ENCODE data around the gene TNNT2.

The TNNT2 gene

DNA sequence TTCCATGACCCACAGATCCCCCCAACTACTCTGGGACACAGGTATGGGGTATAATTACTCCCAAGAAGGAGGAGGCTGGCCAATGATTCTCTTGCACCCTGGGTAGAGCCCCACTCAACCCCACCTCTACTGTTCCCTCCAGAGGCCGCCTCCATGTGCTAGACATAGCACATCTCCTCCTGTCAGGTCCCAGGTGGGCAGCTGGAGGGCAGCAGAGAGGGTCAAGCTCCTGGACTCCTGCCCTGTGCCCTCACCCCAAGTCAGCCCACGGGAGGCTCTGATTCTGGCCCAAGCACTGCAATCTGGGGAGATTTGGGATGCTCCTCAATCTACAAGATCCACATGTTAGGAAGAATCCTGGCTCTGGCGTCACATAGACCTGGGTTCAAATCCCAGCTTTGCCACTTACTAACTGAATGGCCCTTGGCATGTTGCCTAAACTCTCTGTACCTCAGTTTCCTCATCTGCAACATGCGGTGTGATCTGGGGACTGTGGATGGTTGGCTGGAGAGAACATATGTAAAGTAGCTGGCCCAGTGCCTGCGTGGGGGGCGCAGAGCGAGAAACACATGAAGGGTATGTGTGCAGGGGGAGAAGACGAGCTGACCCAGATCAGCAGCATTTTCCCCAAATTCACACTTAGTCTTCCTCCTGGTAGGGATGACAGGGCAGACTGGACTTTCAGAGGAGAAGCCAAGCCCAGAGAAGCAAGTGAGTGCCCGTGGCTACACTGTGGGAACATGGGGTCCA is 23.2 kb downstream of the TNNT2 start:
- no peaks in the 10 kb centered on the region for H3K36me3 ChIP-seq (ENCODE audit: control insufficient read depth, insufficient read depth, low read length)

DNA sequence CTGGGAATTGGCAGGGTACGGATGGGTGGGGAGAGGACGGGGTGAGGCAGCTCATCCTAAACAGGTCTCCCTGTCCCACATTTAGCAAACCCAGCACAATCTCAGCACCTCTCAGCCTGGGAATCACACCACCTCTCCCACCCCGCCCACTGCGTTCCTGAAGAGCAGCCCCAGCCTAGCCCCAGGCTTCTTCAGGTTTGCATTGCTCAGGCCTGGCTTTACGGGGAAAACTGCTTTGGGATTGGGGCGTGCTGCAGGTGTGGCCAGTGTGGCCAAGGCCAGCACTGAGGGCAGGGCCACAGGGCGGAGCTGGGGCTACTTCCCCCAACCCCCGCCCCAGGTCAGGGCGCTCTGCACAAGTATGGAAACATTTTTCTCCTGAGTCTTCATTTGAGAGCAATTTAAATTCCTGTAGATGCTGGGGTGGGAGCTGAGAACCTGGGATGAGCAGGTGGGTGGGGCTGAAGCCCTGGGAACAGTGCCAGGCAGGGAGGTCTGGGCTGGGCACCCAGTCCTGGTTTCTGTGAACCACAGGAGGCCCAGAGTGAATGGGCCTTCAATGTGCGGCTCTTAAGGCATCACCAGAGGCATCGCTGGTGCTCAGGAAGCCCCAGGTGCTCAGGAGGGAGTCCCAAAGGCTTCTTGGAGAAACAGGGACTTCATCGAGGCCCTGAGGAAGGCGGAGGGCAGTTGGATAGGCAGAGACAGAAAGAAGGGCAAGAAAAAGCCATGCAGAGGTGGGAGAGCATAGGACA is 24.1 kb downstream of the TNNT2 start:
- TF ChIP-seq, protein P1, sequence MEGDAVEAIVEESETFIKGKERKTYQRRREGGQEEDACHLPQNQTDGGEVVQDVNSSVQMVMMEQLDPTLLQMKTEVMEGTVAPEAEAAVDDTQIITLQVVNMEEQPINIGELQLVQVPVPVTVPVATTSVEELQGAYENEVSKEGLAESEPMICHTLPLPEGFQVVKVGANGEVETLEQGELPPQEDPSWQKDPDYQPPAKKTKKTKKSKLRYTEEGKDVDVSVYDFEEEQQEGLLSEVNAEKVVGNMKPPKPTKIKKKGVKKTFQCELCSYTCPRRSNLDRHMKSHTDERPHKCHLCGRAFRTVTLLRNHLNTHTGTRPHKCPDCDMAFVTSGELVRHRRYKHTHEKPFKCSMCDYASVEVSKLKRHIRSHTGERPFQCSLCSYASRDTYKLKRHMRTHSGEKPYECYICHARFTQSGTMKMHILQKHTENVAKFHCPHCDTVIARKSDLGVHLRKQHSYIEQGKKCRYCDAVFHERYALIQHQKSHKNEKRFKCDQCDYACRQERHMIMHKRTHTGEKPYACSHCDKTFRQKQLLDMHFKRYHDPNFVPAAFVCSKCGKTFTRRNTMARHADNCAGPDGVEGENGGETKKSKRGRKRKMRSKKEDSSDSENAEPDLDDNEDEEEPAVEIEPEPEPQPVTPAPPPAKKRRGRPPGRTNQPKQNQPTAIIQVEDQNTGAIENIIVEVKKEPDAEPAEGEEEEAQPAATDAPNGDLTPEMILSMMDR (IDR thresholded peaks at IDR 0.05): no peak

More for the DNA sequence above, 23.2 kb downstream of the TNNT2 start:
- H3K27ac ChIP-seq: no peak overlapping the region
- TF ChIP-seq, protein P1 (IDR thresholded peaks at IDR 0.05): no peak
- H3K27me3 ChIP-seq (ENCODE audit: control insufficient read depth, insufficient read depth, low read length): no peaks in the 10 kb centered on the region
- no peaks in the 10 kb centered on the region for H3K4me1 ChIP-seq
- no peak overlapping the region for H3K4me3 ChIP-seq (ENCODE audit: low read depth, low read length)
- H3K4me2 ChIP-seq (ENCODE audit: low read length): no peak overlapping the region
- H3K9me3 ChIP-seq (ENCODE audit: control insufficient read depth, low read length): no peaks in the 10 kb centered on the region
- no peak overlapping the region for H3K9ac ChIP-seq
- no peak overlapping the region for H2AFZ ChIP-seq
- no peaks in the 10 kb centered on the region for H3K79me2 ChIP-seq

DNA sequence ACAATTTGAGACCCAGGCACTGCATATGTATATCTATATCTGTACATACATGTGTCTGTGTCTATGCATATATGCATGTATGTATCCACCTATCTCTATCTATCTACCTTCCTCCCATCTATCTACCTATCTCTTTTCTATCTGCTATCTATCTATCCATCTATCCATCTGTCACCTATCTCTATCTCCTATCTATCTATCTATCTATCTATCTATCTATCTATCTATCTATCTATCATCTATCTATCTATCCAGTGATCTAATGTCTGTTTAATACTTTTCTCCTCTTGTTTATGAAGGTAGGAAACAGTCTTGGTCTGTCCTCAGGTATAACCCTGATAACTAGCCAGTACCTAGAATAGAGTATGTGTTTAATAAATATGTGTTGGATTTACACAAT is 25.9 kb downstream of the TNNT2 start:
- no peaks in the 10 kb centered on the region for H3K4me1 ChIP-seq
- no peak overlapping the region for H3K9ac ChIP-seq
- H3K79me2 ChIP-seq: no peaks in the 10 kb centered on the region
- H2AFZ ChIP-seq: no peak overlapping the region
- H3K36me3 ChIP-seq (ENCODE audit: control insufficient read depth, insufficient read depth, low read length): no peaks in the 10 kb centered on the region
- no peak overlapping the region for H3K4me3 ChIP-seq (ENCODE audit: low read depth, low read length)
- H3K9me3 ChIP-seq (ENCODE audit: control insufficient read depth, low read length): no peaks in the 10 kb centered on the region
- no peak overlapping the region for H3K27ac ChIP-seq
- TF ChIP-seq, protein P1 (IDR thresholded peaks at IDR 0.05): no peak
- H3K27me3 ChIP-seq (ENCODE audit: control insufficient read depth, insufficient read depth, low read length): no peaks in the 10 kb centered on the region
- no peak overlapping the region for H3K4me2 ChIP-seq (ENCODE audit: low read length)

More for the DNA sequence above, 24.1 kb downstream of the TNNT2 start:
- H3K4me2 ChIP-seq (ENCODE audit: low read length): no peak overlapping the region
- no peak overlapping the region for H2AFZ ChIP-seq
- no peak overlapping the region for H3K4me3 ChIP-seq (ENCODE audit: low read depth, low read length)
- H3K79me2 ChIP-seq: no peaks in the 10 kb centered on the region
- H3K9ac ChIP-seq: no peak overlapping the region
- no peaks in the 10 kb centered on the region for H3K4me1 ChIP-seq
- H3K27me3 ChIP-seq (ENCODE audit: control insufficient read depth, insufficient read depth, low read length): no peaks in the 10 kb centered on the region
- no peaks in the 10 kb centered on the region for H3K36me3 ChIP-seq (ENCODE audit: control insufficient read depth, insufficient read depth, low read length)
- no peaks in the 10 kb centered on the region for H3K9me3 ChIP-seq (ENCODE audit: control insufficient read depth, low read length)
- H3K27ac ChIP-seq: no peak overlapping the region

DNA sequence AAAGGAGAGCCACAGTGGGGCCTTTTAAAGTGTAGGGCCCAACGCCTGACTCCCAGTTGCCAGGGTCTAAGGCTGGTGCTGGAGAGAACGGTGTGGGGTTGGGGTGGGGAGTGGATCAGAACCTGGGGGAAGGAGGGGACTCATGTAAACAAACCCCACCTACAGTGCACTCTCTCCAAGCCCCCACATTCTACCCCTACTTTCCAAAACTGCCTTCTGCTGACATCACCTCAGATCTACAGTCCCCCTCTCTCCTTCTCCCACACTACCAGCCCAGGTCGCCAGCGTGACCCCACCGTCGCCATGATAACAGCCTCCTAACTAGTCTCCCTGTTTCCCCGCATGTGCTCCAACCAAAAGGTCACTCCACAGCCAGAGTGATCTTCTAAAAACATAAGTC is 26.6 kb downstream of the TNNT2 start:
- TF ChIP-seq, protein P1 (IDR thresholded peaks at IDR 0.05): no peak
- H3K79me2 ChIP-seq: no peaks in the 10 kb centered on the region

More for the DNA sequence above, 26.6 kb downstream of the TNNT2 start:
- Histone ChIP-seq H3K27me3 (ENCODE audit: control insufficient read depth, insufficient read depth, low read length) (no peaks in the 10 kb centered on the region), H3K4me3 (ENCODE audit: low read depth, low read length) (no peak overlapping the region), H3K4me2 (ENCODE audit: low read length) (no peak overlapping the region), H3K9ac (no peak overlapping the region), H3K36me3 (ENCODE audit: control insufficient read depth, insufficient read depth, low read length) (no peaks in the 10 kb centered on the region), H2AFZ (no peak overlapping the region), H3K4me1 (no peaks in the 10 kb centered on the region), H3K27ac (no peak overlapping the region), H3K9me3 (ENCODE audit: control insufficient read depth, low read length) (no peaks in the 10 kb centered on the region)

Measured in parathyroid adenoma (tissue), 2 donors.